HG03025 (cell line): ENCODE measurements around the gene USP30.
"Not testable (repeated sequence)": the region's sequence is repeated elsewhere in the genome, so short reads cannot be mapped to it uniquely, and the experiment has no call there.

Experiments
- ATAC-seq: cut with Tn5 transposase; IDR thresholded peaks from one replicate; pipeline ENCODE4 v1.9.1; 2021; ENCODE audit warnings: mild to moderate bottlenecking, moderate library complexity; ENCODE audit not compliant: unreplicated experiment, low FRiP score

USP30 gene

DNA sequence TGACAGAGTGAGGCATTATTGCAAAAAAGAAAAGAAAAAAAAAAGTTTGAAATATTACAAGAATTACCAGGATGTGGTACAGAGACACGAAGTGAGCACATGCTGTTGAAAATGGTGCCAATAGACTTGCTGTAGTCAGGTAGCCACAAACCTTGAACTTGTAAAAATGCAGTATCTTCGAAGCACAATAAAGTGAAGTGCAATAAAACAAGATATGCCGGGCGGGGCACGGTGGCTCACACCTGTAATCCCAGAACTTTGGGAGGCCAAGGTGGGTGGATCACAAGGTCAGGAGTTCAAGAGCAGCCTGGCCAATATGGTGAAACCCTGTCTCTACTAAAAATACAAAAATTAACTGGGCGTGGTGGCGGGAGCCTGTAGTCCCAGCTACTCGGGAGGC, 2.6 kb upstream of the USP30 start:
- not testable (repeated sequence) for ATAC-seq

GRCh38 chr12:109052097-109052413, 321 bp upstream of the USP30 start:
- ATAC-seq = no peak

GRCh38 chr12:109053382-109054123, 1.2 kb downstream of the USP30 start:
- no peak for ATAC-seq

DNA sequence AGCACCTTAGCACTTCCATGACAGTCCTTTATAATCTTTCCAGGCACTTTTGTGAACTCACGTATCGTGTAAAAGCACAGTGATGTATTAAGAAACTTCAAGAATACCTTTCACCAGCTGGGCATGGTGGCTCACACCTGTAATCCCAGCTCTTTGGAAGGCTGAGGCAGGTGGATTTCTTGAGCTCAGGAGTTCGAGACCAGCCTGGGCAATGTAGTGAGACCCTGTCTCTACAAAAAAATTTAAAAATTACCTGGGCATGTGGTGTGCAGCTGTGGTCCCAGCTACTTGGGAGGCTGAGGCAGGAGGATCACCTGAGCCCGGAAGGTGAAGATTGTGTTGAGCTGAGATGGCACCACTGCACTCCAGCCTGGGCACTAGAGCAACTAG, 1.7 kb downstream of the USP30 start:
- not testable (repeated sequence) for ATAC-seq

GRCh38 chr12:109054520-109054919, 2.1 kb downstream of the USP30 start:
- no peak for ATAC-seq

- no peak for ATAC-seq
Observed at GRCh38 chr12:109056891-109057290, 4.5 kb downstream of the USP30 start.

DNA sequence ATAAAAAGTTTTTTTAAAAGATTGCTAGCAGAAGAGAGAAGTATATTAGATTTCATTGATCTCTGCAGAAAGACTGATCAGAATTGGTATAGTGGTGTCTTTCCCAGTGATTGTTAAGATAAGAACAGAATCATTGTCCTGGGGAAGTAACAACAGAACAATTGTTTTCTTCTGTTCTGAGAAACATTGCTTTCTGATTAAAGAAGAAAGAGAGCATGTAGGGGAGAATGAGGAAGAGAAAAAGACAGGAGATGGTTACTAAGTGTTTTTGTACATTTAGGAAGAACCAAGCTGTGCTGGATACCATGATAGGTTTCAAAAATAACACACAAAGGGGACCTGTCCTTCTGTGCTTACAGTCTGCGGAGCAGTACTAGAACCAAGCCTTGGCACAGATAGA, 5.0 kb downstream of the USP30 start:
- ATAC-seq = no peak

DNA sequence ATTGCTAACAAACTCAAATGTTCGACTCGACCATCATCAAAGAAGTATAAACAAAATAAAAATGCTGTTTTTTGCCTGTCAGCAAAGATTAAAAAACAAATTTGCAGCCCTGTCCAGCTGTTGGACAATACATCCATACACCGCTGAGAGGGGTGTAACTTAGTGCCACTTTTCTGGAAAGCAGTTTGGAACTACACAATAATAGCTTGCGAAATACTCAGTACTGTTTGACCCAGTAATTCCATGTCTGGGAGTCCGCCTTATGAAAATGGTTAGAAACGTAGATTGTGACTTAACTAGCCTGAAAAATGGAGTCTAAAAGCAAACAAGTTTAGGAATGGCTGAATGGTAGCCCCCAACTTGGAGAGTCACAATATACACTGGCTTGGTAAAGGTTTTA, 6.4 kb downstream of the USP30 start:
- no peak for ATAC-seq

- ATAC-seq = no peak
Observed at GRCh38 chr12:109064143-109064542, 11.8 kb downstream of the USP30 start.

DNA sequence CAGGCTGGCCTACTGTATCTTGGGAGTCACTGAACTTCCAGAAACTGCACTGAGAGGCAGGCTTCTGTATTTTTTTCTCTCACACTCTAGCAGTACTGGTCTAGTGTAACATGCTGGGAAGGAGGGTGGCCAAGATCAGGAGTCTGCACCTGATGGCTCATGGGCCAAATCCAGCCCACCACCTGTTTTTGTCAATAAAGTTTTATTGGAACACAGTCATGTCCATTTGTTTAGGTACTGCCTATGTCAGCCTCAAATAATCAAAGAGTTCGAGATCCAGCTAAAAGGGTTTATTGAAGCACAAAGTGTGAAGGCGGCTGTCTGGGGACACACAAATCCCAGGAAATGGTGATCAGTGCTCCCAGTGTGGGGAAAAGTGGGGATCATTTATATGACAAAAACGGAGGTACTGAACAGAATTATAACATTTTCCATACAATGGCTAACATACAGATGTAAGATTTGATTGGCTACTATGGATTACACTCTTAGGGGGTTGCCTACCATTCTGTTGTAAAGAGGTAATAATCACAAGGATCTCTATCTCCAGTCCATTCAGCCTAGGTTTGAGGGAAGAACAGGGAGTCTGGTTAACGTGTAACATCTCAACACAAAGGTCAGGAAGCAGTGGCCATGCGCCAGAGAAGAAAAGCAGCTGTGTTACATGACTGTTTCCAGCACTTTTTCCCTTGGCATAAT, 12.9 kb downstream of the USP30 start:
- ATAC-seq = no peak

DNA sequence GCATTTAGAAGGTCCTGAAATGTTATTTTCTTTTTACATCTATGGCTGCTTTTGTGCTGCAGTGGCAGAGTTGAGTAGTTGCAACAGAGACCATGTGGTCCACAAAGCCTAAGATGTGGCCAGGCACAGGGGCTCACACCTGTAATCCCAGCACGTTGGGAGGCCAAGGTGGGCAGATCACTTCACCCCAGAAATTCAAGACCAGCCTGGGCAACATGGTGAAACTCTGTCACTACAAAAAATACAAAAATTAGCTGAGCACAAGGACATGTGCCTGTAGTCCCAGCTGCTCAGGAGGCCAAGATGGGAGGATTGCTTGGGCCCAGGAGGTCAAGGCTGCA, 13.4 kb downstream of the USP30 start:
- no peak for ATAC-seq

- ATAC-seq = no peak
Observed at GRCh38 chr12:109069307-109070271, 17.2 kb downstream of the USP30 start.

- ATAC-seq = no peak
Observed at GRCh38 chr12:109074866-109075265, 22.5 kb downstream of the USP30 start.

- no peak for ATAC-seq
Observed at GRCh38 chr12:109082751-109083150, 30.4 kb downstream of the USP30 start.

- no peak for ATAC-seq
Observed at GRCh38 chr12:109084425-109084824, 32.0 kb downstream of the USP30 start.

DNA sequence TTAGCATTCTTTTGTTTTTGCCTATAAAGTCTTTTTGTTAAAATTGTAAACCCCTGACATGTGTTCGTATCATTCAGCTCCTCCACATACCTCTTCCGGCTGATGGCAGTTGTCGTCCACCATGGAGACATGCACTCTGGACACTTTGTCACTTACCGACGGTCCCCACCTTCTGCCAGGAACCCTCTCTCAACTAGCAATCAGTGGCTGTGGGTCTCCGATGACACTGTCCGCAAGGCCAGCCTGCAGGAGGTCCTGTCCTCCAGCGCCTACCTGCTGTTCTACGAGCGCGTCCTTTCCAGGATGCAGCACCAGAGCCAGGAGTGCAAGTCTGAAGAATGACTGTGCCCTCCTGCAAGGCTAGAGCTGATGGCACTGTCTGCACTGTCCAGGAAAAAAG, 33.2 kb downstream of the USP30 start:
- ATAC-seq = no peak

DNA sequence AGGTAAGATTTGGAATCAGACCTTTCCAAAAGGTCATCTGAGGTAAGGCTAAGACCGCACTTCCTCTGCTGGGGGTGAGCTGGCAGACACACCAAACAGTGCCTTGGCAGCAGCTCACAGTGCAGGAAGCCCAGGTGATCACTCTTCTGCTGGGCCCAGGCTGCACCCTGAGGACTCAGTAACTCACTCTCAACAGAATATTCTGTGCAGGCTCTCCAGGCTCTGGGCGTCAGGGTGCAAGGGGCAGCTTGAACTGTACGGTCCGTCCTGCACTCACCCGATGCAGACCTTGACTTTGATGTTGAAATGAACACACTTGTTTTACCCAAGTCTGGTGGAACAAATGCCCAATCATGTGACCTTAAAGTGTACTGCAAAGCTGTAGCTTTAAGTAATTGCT, 34.9 kb downstream of the USP30 start:
- ATAC-seq = no peak

- ATAC-seq = no peak
Observed at GRCh38 chr12:109088818-109089217, 36.4 kb downstream of the USP30 start.

GRCh38 chr12:109089683-109090082, 37.3 kb downstream of the USP30 start:
- ATAC-seq = no peak

DNA sequence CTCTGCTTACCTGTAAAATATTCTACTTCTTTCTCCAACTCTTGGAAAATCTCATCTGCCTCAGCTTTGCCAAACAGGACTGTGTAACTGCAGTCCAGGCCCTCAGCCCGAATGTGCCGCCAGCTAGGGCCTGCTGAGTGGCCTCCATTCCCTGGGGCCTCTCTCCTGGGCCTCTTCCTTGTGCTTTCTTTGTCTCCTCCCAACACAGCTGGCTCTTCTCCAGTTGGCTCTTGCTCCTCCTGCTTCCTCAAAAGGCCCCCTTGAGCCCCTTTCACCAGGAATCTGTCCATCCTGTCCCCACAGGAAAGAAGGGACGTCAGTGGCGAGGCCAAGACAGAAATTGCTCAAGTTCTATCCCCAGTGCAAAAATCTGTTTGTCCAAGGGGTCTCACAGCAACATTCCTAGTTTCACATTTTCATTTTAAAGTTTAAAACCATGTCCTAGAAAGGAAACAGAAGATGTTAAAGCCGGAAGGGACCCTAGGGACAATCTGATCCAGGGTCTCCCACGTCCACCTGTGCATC, 40.2 kb downstream of the USP30 start:
- ATAC-seq = no peak
